GM12873 (cell line): ENCODE results near the gene SLC35D3.

ENCODE experiments used
- CTCF ChIP-seq: IDR thresholded peaks from 2 replicates; pipeline ENCODE4 v1.5.1; 2012; ENCODE audit warnings: low read depth, mild to moderate bottlenecking, moderate library complexity, low read length, control low read depth; ENCODE audit not compliant: insufficient read depth; ENCODE audit errors: missing control alignments

SLC35D3 gene

GRCh38 chr6:136890194-136890839 lies 31.8 kb upstream of the SLC35D3 start:
- no peak for TF ChIP-seq CTCF

GRCh38 chr6:136890986-136891385 lies 31.1 kb upstream of the SLC35D3 start:
- TF ChIP-seq CTCF = no peak

- no peak for TF ChIP-seq CTCF
Observed at GRCh38 chr6:136893187-136893586, 28.9 kb upstream of the SLC35D3 start.

GRCh38 chr6:136895901-136896300 lies 26.2 kb upstream of the SLC35D3 start:
- no peak for TF ChIP-seq CTCF

GRCh38 chr6:136897071-136897470 lies 25.0 kb upstream of the SLC35D3 start:
- no peak for TF ChIP-seq CTCF

- TF ChIP-seq CTCF = no peak
Observed at GRCh38 chr6:136901212-136901784, 20.8 kb upstream of the SLC35D3 start.

- TF ChIP-seq CTCF = no peak
Observed at GRCh38 chr6:136914947-136915346, 7.2 kb upstream of the SLC35D3 start.
